ENCODE data around the gene KIF4A. TPM values are rescaled to one million over a fixed set of nuclear protein-coding genes. Genes with fewer than 3 reads are reported as not detected.

The KIF4A gene
- total and polyA plus RNA-seq, 10 donors = 0.41 to 6.0 (median 2.3) TPM

- peaks cover 0 to 28% (median 0%) of the 10 kb centered on the region in 6 donors for H3K36me3 ChIP-seq
- intact Hi-C loops (cut with DNase I; ENCODE audit: low total_unique reads) = no loop called here
- no peak overlapping the region for H3K27ac ChIP-seq
- no peaks in the 10 kb centered on the region for H3K4me1 ChIP-seq
- no peak for TF ChIP-seq POLR2A (IDR thresholded peaks at IDR 0.05)
- no peak for TF ChIP-seq CTCF (IDR thresholded peaks at IDR 0.05 in 8 of 11, conservative IDR thresholded peaks at IDR 0.05 in 3 of 11)
- no peak for TF ChIP-seq POLR2AphosphoS5 (IDR thresholded peaks at IDR 0.05)
- WGBS, 5 donors = 67 to 94% (median 82%) methylated on average over 2 of the region's 2 CpGs
- no peaks in the 10 kb centered on the region for H3K9me3 ChIP-seq
- no peak for DNase-seq
- H3K4me3 ChIP-seq = no peak overlapping the region
- no peaks in the 10 kb centered on the region for H3K27me3 ChIP-seq (replicated peaks in 1 of 7)
Observed at GRCh38 chrX:70410921-70411320, 121.0 kb downstream of the KIF4A start.

GRCh38 chrX:70411475-70411874, 121.6 kb downstream of the KIF4A start:
- peaks cover 0 to 22% (median 0%) of the 10 kb centered on the region in 6 donors for H3K36me3 ChIP-seq
- H3K9me3 ChIP-seq = no peaks in the 10 kb centered on the region
- WGBS, 5 donors = 67 to 89% (median 81%) methylated on average over 3 of the region's 3 CpGs
- intact Hi-C loops (cut with DNase I; ENCODE audit: low total_unique reads) = no loop called here
- no peaks in the 10 kb centered on the region for H3K27me3 ChIP-seq (replicated peaks in 1 of 7)
- no peak overlapping the region for H3K27ac ChIP-seq
- no peaks in the 10 kb centered on the region for H3K4me1 ChIP-seq
- no peak for DNase-seq
- no peak overlapping the region for H3K4me3 ChIP-seq
- TF ChIP-seq POLR2AphosphoS5 (IDR thresholded peaks at IDR 0.05) (no peak), POLR2A (IDR thresholded peaks at IDR 0.05) (no peak), CTCF (IDR thresholded peaks at IDR 0.05 in 8 of 11, conservative IDR thresholded peaks at IDR 0.05 in 3 of 11) (no peak)

GRCh38 chrX:70421618-70422017, 131.7 kb downstream of the KIF4A start:
- no peaks in the 10 kb centered on the region for H3K9me3 ChIP-seq
- H3K36me3 ChIP-seq = peaks cover 0 to 22% (median 0%) of the 10 kb centered on the region in 6 donors
- WGBS, 5 donors = 52 to 69% (median 64%) methylated on average over 2 of the region's 2 CpGs; no CpG with 5 or more reads in 1 of the 5 donors
- H3K4me3 ChIP-seq = no peak overlapping the region
- H3K27ac ChIP-seq = no peak overlapping the region
- no peak for DNase-seq
- intact Hi-C loops (cut with DNase I; ENCODE audit: low total_unique reads) = no loop called here
- H3K27me3 ChIP-seq (replicated peaks in 1 of 7) = peaks cover 0 to 8% (median 0%) of the 10 kb centered on the region in 7 donors
- no peak for TF ChIP-seq CTCF (IDR thresholded peaks at IDR 0.05 in 8 of 11, conservative IDR thresholded peaks at IDR 0.05 in 3 of 11)
- no peak for TF ChIP-seq POLR2AphosphoS5 (IDR thresholded peaks at IDR 0.05)
- TF ChIP-seq POLR2A (IDR thresholded peaks at IDR 0.05) = no peak
- no peaks in the 10 kb centered on the region for H3K4me1 ChIP-seq

GRCh38 chrX:70422851-70423341, 133.0 kb downstream of the KIF4A start, which contains the start of gene GDPD2:
Gene GDPD2, plus strand, starts transcription at chrX:70423314. Its CDS starts 1,671 bp downstream, at chrX:70424985.
- peaks cover 0 to 22% (median 0%) of the 10 kb centered on the region in 6 donors for H3K36me3 ChIP-seq
- no peak for DNase-seq
- peaks cover 0 to 8% (median 0%) of the 10 kb centered on the region in 7 donors for H3K27me3 ChIP-seq (replicated peaks in 1 of 7)
- peak within 1 kb of the TSS in 5 of 8 donors; percentile 18 to 55 (median 43) for H3K27ac ChIP-seq
- WGBS, 5 donors = 26 to 62% (median 49%) methylated on average over 2 to 11 of the region's 11 CpGs
- H3K4me3 ChIP-seq = peak within 1 kb of the TSS in 3 of 8 donors; percentile 12 to 38 (median 31)
- H3K9me3 ChIP-seq = no peaks in the 10 kb centered on the region
- TF ChIP-seq POLR2AphosphoS5 (IDR thresholded peaks at IDR 0.05) (peak in 2 of 3 donors; percentile 16 to 50), CTCF (IDR thresholded peaks at IDR 0.05 in 8 of 11, conservative IDR thresholded peaks at IDR 0.05 in 3 of 11) (no peak)
- no peaks in the 10 kb centered on the region for H3K4me1 ChIP-seq
- intact Hi-C loops (cut with DNase I; ENCODE audit: low total_unique reads) = no loop called here
